ENCODE measurements around the gene SNX18.

- no peak for TF ChIP-seq POLR2A (IDR thresholded peaks at IDR 0.05)
- no peak for TF ChIP-seq CTCF (IDR thresholded peaks at IDR 0.05)
Measured at GRCh38 chr5:54539001-54539400, 21.4 kb downstream of the SNX18 start.
